ENCODE results near the gene HNF1B.

DNA sequence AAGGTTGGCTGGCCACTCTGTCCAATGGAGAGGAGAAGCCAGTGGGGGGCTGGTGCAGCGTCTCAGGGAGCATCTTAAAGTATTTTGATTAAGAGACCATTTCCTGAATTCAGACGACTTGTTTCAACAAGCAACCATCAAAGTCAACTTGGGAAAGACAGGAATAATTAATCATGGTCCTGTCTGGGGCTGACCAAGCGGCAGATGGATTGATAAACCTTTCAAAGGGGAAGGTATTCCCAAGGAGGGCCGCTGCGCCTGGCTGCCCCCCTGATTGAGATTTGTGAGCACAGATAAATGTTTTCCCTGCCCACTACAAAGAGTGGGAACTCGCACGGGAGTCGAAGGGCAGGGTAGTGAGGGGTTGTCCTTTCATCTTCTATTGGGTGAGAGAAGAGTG lies 47.5 kb downstream of the HNF1B start:
- TF ChIP-seq, protein P1, sequence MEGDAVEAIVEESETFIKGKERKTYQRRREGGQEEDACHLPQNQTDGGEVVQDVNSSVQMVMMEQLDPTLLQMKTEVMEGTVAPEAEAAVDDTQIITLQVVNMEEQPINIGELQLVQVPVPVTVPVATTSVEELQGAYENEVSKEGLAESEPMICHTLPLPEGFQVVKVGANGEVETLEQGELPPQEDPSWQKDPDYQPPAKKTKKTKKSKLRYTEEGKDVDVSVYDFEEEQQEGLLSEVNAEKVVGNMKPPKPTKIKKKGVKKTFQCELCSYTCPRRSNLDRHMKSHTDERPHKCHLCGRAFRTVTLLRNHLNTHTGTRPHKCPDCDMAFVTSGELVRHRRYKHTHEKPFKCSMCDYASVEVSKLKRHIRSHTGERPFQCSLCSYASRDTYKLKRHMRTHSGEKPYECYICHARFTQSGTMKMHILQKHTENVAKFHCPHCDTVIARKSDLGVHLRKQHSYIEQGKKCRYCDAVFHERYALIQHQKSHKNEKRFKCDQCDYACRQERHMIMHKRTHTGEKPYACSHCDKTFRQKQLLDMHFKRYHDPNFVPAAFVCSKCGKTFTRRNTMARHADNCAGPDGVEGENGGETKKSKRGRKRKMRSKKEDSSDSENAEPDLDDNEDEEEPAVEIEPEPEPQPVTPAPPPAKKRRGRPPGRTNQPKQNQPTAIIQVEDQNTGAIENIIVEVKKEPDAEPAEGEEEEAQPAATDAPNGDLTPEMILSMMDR (IDR thresholded peaks at IDR 0.05), result no peak
- TF ChIP-seq POLR2A (IDR thresholded peaks at IDR 0.05), result no peak

All from prostate gland (tissue), 2 donors.